Measurements from ENCODE around the gene HGFAC.

DNA sequence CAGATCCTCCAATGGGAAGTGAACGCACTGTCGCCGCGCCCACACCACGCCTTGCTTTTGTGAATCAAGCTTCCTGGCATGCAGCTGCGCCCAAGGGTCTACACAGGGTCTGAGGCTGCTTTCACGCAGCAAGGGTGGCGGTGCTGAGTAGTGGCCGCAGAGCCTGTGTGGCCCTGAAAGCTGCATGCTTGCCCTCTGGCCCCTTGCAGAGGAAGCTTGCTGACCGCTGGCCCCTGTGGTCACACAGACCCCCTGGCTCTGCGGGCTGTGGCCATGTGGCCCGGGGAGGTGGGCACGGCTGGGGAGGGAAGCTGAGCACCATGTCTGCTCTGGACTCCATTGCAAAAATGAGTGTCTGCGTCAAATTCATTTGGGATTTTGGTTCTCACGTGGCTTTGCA is 30.1 kb downstream of the HGFAC start:
- TF ChIP-seq CTCF (IDR thresholded peaks at IDR 0.05), result no peak
- no peak for TF ChIP-seq EZH2 (IDR thresholded peaks at IDR 0.05)
